Testis (tissue), 2 donors: Measurements from ENCODE around the gene NOMO2.
"Not testable (repeated sequence)": the region's sequence is repeated elsewhere in the genome, so short reads cannot be mapped to it uniquely, and the experiment has no call there.

ENCODE experiments used
- CTCF ChIP-seq, 3 experiments: fragments of 450-650 bp in 2 of 3; fragments of 200-600 bp in 1 of 3; sonication (generic) in 1 of 3; IDR thresholded peaks; one replicate each; pipeline ENCODE4 v1.5.1; 2016 to 2019; ENCODE audit warnings: antibody characterized with exemption in 3 of 3, mild to moderate bottlenecking in 2 of 3, moderate library complexity in 1 of 3
- POLR2A ChIP-seq: fragments of 450-650 bp; IDR thresholded peaks from one replicate; pipeline ENCODE4 v1.6.1; 2017; ENCODE audit warnings: antibody characterized with exemption, mild to moderate bottlenecking, moderate library complexity

DNA sequence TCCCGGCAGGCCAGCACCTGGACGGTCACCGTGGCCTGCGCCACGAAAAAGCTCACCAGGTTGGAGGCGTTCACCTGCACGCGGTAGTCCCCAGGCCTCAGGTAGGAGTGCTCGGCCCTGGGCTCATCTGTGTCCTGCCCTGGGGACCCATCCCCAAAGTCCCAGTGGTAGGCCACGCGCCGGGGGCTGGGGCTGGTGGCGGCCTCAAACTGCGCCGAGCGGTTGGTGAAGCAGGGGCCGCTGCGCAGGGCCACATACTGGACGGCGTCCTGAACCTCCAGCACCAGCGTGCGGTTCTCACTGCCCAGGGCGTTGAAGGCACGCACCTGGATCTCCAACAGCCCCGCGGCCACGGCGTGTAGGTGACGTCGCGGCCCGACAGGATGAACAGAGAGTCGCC, 176.6 kb downstream of the NOMO2 start:
- TF ChIP-seq CTCF (IDR thresholded peaks at IDR 0.05); POLR2A: not testable (repeated sequence)
